Right renal cortex interstitium (tissue), 3 donors: ENCODE measurements around the gene TCEA3. TPM values are rescaled to one million over a fixed set of nuclear protein-coding genes. Genes with fewer than 3 reads are reported as not detected.

Experiments
- DNase-seq, 3 donors: peaks; one replicate each; pipeline ENCODE4 v3.0.0-alpha.2; 2013; ENCODE audit warnings: low read depth in 3 of 3, low spot score in 2 of 3
- polyA plus RNA-seq, 3 donors: library from polyadenylated mRNA; unstranded; fragments of 120-200 nt; gene quantifications; one replicate each; pipeline ENCODE4 v1.2.1, GENCODE V29; 2013; ENCODE audit not compliant: insufficient read length in 3 of 3

TCEA3 gene
- polyA plus RNA-seq, 3 donors = 32.3 to 44.9 (median 43.3) TPM

DNA sequence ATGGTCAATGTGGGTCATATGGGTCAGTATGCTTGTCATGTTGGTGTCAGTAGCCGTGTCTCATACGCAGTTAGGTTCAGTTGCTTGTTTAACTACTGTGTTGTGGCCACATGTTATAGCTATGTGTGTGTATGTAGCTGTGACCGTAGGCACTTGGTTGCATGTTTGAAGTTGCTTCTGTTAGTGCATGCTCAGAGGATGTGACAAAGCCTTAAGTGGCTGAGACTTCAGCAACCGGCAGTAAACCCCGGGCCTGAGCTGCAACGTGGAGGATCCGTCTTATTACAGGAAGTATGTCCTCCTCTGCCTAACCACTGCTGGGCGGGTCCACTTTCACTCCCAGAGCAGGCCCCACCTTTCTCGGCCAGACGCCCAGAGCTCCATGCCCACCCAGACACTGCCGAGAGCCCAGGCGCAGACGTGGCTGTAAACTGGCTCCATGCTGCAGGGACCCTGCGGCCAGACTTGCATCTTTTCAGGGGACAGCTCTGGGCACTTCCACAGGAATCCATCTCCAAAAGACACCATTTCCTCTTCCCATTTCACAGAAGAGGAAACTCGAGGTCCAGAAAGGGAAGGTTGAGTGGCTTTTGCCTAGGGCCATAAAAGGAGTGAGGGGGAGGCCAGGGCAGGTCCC lies 2.2 kb downstream of the TCEA3 start:
- DNase-seq = no peak

DNA sequence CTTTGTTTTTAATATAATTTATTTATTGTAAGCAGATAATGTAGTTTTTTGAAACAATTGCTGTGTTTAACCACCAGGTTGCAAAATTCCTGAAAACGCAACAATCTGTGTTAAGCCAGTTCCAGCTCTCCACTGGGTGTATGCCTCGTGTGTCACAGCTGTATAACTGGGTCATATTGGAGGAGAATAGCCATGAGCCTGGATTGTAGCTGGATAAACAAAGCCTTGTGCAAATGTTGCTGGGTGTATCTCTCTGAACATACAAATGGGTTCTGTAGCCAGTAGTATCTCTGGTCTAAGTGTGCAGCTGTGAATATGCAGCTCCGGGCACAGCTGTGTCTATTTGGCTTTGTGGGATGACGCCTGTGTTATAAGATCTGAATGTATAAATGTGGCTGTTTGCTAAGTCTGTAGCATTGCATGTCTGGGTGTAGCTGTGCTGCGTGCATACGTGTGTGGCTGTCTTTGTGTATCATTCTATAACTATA lies 2.8 kb downstream of the TCEA3 start:
- no peak for DNase-seq

DNA sequence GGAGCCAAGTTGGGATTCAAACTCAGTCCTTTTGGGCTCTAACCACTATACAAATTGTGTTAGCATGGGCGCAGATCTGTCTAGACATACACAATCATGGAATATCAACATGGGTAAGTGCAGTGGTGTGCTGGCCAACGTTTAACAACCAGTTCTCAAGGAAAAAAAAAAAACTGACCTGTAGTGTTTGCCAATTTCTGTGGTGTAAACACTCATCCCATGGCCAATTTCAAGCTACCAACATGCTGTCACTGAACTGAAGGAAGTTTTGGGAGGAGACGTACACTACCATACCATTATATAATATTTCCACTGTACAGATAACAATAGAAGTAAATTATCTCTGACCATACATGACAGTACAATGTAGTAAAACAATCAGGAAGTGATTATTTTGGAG lies 3.2 kb downstream of the TCEA3 start:
- DNase-seq = no peak

DNA sequence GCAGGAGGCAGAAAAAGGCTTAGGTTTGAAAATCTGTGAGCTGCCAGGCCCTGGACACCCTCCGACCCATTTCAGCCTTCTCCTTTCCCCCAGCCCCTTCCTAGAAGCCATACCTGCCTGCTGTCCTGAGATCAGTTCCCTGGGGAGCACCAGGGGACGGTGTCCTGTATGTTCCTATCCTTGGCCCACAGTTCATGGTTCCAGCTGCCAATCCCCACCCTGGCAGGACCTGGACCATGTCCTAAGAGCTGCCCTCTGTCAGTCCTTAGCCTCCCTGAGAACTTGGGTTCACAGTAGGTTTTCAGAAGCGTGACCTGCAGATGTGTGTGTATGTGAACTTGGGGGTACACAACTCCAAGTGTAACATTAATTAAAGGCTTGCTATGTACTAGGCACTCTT lies 3.8 kb downstream of the TCEA3 start:
- DNase-seq = no peak

DNA sequence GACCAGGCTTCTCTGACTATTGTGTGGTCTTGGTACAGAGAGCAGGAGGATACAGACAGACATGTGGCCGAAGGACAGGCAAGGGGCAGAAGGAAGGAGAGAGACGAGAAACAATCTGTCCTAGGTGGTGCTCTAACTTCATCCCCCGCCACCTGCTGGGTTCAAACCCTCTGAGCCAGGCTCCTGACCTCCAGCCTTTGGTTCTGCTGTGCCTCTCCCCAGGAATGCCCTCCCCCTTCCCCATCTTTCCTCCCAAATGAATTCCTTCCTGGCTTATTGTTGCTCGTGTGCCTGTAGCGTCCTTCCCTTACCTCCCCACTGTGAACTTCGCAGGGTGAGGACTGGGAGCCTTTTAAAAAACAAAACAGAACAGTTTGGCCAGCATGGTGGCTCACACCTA lies 5.4 kb downstream of the TCEA3 start:
- DNase-seq = no peak

DNA sequence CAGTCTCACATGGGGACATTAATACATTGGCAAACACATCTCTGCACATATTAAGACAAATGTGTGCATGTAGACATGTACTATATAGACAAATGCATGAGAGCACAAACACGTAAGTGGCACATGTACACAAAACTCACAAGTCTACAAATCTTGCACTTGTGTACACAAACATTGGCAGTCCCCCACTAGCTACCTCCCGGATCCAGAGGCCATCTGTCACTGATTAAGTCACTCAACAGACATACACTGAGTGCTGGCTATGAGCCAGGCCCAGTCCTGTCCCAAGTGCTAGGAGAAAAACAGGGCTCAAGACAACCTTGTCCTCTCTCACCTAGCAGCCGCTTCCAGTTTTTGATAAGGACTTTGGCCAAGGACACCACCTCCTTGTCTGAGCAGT lies 7.0 kb downstream of the TCEA3 start:
- DNase-seq = no peak

DNA sequence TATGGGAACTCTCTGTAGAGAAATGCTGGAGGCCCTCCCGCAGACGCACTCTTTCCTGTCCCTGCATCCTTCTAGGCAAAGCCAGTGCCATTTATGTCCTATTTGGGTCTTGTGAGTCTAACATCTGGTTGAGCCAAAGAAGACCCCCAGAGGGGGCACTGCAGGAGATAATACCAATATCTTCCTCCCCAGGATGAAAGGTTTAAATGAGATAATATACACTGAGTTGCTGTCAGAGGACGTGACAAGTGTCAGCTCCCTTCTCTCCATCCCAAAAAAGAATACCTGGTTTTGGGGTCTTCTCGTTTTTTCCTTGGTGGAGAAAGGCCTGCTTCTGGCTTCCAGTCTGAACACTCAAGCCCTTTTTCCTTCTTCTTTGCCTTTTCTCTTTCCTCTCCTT lies 7.6 kb downstream of the TCEA3 start:
- no peak for DNase-seq

DNA sequence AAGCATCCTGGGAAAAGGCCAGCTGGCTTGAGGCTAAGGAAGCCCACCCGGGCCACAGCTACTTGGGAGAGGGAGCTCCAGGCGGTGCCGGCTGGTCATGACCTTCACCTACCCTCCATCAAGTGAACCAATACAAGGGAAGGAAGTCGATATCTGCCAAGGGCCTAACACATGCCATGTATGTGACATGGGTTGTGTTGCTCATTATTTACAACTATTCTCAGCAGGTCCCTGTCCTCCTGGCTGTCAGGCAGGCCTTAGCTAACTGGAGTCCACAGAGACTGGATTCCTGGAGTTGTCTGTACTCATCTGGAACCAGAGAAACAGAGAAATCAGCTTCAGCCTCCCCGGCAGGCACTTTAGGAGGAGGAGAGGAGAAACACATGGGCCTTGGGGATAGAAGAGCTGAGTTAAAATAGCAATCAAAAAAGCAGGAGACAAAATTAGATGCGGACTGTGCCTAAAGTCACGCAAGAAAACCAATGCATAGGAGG lies 15.7 kb downstream of the TCEA3 start:
- no peak for DNase-seq

DNA sequence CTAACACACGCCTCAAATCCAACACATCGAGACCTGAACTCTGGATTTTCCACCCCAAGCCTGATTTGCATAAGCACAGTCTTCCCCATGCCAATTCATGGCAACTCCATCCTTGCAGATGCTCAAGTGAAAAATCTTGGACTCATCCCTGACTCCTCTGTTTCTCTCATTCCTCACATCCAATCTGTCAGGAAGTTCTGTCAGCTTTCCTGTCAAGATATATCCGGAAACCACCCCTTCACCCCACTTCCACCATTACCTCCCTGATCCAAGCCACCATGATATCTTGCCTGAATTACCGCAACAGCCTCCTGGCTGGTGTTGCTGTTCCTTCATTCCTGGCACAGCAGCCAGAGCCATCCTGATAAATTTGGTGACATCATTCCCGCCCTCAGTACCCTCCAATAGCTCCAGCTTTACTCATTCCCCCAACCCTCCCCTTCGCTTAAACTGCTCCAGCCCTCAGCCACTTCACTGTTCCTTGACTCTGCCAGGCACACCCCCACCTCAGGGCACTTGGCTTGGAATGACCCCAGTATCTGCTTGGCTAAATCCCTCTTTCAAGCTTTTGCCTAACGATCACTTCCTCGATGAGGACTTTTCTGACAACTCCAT lies 17.4 kb downstream of the TCEA3 start:
- DNase-seq = no peak

DNA sequence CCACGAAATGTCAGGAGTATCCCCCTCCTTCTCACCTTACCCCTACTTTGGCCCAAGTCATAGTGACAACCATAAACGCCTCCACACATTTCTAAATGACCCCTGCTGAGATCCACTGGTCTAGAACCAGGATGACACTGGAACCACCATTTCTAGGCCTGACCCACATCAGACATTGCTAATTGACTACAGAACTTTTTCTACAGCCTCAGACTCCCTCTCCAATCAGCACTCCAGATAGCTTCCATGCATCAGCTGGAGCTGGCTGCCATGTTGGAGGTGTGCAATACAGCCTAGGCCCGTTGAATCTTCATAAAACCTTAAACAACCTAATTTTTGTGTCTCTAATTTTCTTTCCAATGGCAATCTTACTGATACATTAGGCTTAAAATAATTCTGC lies 18.6 kb downstream of the TCEA3 start:
- no peak for DNase-seq

DNA sequence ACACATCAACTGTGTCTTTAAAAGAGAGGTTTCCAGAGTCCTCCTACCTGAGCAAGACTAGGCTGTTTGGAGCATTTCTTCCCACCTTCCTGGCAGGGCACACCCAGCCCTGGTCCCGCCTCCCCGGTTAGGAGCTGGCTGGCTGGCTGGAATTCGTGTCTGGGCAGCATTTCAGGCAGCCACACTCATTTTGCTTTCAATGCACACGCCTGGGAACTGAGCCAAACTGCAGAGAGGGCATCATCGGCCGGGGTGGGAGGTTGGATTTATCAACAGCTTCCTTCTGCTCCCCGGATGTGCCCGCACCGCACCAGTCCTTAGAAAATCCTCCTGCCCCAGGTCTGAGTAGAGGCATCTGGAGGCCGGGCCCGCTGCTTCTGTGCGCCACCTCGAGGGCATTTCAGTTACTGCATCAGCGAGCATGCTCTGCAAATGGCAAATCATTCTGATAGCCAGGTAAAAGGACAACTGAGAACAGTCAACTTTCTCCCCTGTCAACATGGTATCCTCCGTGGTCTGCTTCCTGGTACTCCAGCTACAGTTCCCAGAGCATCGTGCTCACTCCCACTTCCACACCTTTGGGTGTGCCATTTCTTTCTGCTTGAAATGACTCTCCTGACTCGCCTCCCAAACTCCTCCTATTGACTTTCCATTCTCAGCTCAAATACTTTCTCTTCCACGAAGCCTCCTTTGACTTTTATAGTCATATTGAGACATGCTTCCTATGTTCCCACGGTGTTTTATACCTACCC lies 20.6 kb downstream of the TCEA3 start:
- peak; percentile 63 to 70 (median 68) for DNase-seq

DNA sequence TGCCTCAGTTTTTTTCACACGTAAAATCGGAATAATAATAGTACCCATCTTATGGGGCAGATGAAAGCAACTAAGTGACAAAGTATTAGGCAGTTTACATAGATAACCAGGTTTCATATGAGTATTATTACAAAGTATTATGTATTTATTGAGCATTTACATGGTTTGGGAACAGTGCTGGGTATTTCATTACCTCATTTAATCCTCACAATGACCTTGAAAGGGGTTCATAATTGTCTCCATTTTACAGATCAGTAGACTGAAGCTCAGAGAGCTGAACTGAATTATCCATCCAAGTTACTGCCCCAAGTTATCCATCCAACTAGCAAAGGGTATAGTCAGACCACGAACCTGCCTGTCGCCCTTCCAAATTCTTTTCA lies 21.2 kb downstream of the TCEA3 start:
- DNase-seq = no peak

DNA sequence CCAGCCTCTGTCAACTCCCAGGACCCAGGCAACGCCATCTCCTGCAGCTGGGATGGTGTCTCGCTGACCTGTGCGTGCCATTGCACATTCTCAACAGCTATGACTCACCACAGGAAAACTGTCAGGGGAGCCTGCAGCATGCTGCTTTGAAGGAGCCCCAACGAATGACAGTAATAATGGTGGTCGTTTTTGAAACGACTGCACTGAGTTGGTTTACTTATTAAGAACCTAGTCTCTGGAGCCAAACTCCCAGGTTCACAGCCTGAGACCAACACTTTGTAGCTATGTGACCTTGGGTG lies 21.6 kb downstream of the TCEA3 start:
- DNase-seq = no peak

DNA sequence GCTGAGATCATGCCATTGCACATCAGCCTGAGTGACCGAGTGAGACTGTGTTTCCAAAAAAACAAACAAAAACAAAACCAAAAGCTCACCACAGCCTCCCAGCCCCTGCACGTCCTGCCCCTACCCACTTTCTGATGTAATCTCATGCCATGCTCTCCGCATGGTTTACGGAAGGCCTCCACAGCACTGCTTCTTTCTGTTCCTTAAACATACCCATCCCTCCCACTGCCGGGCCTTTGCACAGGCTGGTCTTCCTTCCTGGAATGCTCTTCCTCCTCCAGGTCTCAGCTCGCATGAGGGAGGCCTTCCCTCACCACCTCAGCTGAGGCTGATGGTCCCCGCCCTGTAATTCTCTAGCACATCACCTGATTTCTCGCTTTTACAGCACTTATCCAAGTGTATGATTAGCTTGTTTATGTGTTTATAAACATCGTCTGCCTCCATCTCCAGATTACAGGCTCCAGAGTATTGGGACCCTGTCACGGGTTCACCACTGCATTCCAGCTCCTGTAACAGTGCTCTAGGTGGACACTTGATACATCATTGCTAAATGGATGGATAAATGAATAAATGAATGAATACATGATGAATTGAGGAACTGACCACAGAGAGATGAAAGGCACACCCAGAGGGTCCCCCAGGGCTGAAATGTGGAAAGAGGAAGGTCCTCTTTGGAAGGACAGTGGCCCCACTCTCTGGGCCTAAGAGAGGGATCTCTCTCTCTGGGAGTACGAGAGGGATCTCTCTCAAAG lies 22.1 kb downstream of the TCEA3 start:
- DNase-seq = no peak

DNA sequence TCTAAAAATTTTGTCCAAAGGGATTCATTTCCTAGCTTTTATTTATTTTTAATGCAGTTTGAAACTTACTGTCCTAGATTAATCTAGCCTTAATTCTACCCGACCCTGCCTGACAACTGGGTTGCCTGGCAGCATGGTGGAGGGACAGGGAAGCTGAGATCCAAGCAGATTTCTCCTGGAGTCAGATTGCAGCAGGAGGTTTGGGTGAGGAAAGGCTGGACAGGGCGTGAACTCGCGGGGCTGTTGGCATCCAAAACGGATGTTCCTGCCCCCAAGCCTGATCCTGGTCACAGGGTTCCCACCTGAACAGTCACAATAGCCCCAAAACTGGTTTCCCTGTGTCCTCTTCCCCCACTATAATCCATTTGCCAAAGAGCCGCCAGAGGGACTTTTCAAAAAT lies 23.2 kb downstream of the TCEA3 start:
- no peak for DNase-seq

DNA sequence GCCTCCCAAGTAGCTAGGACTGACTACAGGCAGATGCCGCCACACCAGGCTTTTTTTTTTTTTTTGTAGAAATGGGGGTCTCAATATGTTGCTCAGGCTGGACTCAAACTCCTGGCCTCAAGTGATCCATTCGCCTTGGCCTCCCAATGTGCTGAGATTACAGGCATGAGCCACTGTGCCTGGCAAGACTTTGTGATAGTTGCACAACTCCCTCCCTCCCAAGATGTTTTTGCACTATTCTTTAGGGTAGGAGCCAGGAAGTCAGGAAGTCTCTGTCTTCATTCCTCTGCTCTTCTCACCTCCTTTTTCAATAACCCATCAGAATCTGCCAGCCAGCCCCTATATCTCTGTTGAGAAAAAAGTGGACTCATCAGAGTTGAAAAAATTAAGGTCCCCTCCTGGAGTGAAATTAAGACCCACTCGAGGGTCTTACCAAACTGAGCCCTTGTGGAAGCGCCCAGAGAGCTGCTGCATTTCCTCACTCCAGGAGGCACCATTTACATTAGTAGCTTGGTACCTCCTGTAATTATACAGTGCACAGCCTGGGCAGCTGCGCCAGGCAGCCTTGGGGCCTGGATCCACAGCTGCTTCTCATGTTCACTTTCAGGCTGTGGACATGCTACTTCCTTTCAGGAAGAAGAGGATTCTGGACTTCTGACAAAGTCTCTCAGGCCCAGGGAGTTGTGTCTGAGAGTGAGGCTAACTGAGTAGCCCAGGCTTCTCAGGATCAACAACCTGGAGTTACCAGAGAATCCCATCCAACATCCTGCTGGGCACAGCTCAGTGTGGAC lies 24.0 kb downstream of the TCEA3 start:
- DNase-seq = no peak

DNA sequence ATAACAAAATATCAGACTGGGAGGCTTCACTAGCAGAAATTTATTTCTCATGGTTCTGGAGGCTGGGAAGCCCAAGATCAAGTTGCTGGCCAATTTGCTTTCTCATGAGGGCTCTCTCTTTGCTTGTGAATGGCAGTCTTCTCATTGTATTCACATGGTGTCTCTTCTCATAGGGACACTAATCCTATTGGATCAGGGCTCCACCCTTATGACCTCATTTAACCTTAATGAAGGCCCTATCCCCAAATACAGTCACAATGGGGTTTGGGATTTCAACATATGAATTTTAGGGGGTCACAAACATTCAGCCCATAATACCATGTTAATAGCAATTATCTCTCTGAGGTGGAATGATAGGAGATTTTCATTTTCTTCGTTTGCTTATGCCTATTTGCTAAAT lies 25.3 kb downstream of the TCEA3 start:
- DNase-seq = no peak

DNA sequence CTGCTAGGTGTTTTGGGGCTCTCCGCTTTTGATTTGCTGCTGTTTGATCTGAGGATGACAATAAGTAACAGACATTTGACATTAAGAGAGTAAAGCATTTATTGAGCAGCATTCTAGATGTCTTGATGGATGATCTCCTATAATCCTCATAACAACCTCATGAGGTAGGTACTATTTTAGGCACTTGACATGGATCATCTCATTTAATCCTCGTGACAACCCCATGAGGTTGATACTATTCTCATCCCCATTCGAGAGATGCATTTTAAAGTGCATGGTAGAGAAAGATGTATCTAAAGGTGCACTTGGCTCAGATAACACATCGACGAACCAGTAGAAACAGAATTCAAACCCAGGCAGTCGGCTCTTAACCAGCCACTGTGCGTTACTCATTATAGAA lies 26.6 kb downstream of the TCEA3 start:
- DNase-seq = no peak

DNA sequence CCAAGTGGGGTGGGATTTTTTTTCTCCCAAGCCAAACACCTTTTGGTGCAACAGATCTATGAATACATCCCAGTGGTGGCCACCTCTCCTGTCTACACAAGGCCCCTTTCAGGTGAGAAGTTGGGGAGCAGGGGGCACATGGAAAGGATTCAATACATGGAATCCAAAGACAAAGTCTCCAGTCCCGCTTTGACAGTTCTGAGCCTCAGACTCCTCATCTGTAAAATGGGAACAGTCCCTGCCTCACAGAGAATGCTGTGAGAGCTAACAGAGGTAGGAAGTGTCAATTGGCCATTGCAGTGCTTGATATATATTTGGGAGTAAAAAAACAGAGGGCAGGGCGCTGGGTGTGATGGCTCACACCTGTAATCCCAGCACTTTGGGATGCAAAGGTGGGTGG lies 28.2 kb downstream of the TCEA3 start:
- no peak for DNase-seq

DNA sequence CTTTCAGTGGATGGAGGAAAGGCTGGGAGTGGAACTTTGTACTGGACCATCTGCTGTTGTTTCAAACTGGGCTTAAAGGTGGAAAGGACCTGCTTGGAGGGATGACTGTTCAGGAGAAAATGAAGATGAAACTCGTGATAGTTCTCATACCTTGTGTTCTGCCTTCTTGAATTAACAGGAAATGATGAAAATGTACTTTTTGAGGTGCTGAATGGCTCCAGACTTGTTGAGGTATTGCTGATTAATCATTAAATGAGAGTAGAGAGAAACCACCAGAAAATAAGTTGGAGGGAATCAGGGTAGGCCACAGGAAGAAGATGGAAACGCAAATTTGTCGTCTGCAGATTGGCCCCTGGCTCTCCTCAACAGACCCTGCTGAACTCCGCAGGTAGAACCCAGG lies 28.7 kb downstream of the TCEA3 start:
- DNase-seq = no peak
